Measurements from ENCODE around the gene EXOC3L1. TPM values are rescaled to one million over a fixed set of nuclear protein-coding genes. Genes with fewer than 3 reads are reported as not detected.

EXOC3L1 gene
- total and polyA plus RNA-seq, 2 of the 13 experiments (the other 11 are each of a cell fraction or from before 2014, with no cell fraction given) = 0.12 TPM; not detected in 1

DNA sequence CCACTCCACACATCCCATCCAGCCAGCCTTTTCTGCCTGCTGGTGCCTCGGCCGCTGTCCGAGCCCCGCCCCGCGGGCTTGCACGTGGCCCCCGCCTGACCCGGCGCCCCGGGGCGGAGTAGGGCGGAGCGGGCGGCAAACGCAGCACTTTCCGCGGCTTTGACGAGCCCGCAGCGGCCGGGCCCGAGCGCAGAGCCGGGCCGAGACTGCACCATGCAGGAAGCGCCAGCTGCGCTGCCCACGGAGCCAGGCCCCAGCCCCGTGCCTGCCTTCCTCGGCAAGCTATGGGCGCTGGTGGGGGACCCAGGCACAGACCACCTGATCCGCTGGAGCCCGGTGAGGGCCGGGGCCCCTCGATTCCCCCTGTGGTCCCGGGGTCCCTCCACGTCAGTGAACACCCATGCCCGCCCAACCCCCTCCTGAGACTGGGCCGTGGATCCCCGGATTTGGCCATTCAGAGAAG is 25.3 kb downstream of the EXOC3L1 start, which contains the start of gene HSF4 (continued):
- TF ChIP-seq ZNF878 (CRISPR knock-in tag; IDR thresholded peaks at IDR 0.05) = no peak
- TF ChIP-seq MAFF (IDR thresholded peaks at IDR 0.05; ENCODE audit: low read depth, low read length) = no peak
- TF ChIP-seq ZBTB20 (CRISPR knock-in tag; IDR thresholded peaks at IDR 0.05; ENCODE audit: borderline replicate concordance, low read depth) = no peak
- no peak for TF ChIP-seq ZNF382 (CRISPR knock-in tag; IDR thresholded peaks at IDR 0.05; ENCODE audit: borderline replicate concordance)
- TF ChIP-seq RARG (CRISPR knock-in tag; IDR thresholded peaks at IDR 0.05; ENCODE audit: low read depth) = no peak
- TF ChIP-seq ZMYM3 (CRISPR knock-in tag; IDR thresholded peaks at IDR 0.05) = no peak
- 0 out of 2 replicates have a peak, but pooled peaks have one; percentile 50 for TF ChIP-seq FOXC1 (CRISPR knock-in tag; IDR thresholded peaks at IDR 0.05; ENCODE audit: borderline replicate concordance)
- TF ChIP-seq ZNF670 (CRISPR knock-in tag; IDR thresholded peaks at IDR 0.05; ENCODE audit: borderline replicate concordance) = peak; percentile 57; the same call in 1 of the 2 replicates
- TF ChIP-seq ONECUT2 (CRISPR knock-in tag; IDR thresholded peaks at IDR 0.05) = peak; percentile 52; the same call in 1 of the 2 replicates
- TF ChIP-seq, protein P1, sequence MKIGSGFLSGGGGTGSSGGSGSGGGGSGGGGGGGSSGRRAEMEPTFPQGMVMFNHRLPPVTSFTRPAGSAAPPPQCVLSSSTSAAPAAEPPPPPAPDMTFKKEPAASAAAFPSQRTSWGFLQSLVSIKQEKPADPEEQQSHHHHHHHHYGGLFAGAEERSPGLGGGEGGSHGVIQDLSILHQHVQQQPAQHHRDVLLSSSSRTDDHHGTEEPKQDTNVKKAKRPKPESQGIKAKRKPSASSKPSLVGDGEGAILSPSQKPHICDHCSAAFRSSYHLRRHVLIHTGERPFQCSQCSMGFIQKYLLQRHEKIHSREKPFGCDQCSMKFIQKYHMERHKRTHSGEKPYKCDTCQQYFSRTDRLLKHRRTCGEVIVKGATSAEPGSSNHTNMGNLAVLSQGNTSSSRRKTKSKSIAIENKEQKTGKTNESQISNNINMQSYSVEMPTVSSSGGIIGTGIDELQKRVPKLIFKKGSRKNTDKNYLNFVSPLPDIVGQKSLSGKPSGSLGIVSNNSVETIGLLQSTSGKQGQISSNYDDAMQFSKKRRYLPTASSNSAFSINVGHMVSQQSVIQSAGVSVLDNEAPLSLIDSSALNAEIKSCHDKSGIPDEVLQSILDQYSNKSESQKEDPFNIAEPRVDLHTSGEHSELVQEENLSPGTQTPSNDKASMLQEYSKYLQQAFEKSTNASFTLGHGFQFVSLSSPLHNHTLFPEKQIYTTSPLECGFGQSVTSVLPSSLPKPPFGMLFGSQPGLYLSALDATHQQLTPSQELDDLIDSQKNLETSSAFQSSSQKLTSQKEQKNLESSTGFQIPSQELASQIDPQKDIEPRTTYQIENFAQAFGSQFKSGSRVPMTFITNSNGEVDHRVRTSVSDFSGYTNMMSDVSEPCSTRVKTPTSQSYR (CRISPR knock-in tag; IDR thresholded peaks at IDR 0.05; ENCODE audit: borderline replicate concordance) = peak; percentile 50; the same call in 1 of the 2 replicates
- no peak for TF ChIP-seq ZNF335 (CRISPR knock-in tag; IDR thresholded peaks at IDR 0.05)
- TF ChIP-seq ARNT2 (CRISPR knock-in tag; IDR thresholded peaks at IDR 0.05; ENCODE audit: low read depth) = peak; percentile 94
- 0 out of 2 replicates have a peak, but pooled peaks have one; percentile 70 for TF ChIP-seq REL (CRISPR knock-in tag; conservative IDR thresholded peaks at IDR 0.05)
- TF ChIP-seq, protein P2, sequence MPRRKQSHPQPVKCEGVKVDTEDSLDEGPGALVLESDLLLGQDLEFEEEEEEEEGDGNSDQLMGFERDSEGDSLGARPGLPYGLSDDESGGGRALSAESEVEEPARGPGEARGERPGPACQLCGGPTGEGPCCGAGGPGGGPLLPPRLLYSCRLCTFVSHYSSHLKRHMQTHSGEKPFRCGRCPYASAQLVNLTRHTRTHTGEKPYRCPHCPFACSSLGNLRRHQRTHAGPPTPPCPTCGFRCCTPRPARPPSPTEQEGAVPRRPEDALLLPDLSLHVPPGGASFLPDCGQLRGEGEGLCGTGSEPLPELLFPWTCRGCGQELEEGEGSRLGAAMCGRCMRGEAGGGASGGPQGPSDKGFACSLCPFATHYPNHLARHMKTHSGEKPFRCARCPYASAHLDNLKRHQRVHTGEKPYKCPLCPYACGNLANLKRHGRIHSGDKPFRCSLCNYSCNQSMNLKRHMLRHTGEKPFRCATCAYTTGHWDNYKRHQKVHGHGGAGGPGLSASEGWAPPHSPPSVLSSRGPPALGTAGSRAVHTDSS (CRISPR knock-in tag; conservative IDR thresholded peaks at IDR 0.05) = 0 out of 2 replicates have a peak, but pooled peaks have one; percentile 58
- TF ChIP-seq, protein P3, sequence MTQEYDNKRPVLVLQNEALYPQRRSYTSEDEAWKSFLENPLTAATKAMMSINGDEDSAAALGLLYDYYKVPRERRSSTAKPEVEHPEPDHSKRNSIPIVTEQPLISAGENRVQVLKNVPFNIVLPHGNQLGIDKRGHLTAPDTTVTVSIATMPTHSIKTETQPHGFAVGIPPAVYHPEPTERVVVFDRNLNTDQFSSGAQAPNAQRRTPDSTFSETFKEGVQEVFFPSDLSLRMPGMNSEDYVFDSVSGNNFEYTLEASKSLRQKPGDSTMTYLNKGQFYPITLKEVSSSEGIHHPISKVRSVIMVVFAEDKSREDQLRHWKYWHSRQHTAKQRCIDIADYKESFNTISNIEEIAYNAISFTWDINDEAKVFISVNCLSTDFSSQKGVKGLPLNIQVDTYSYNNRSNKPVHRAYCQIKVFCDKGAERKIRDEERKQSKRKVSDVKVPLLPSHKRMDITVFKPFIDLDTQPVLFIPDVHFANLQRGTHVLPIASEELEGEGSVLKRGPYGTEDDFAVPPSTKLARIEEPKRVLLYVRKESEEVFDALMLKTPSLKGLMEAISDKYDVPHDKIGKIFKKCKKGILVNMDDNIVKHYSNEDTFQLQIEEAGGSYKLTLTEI (CRISPR knock-in tag; conservative IDR thresholded peaks at IDR 0.05) = no peak
- TF ChIP-seq HNF4A (CRISPR knock-in tag; IDR thresholded peaks at IDR 0.05) = peak; percentile 38; the same call in 1 of the 2 replicates
- TF ChIP-seq, protein P4, sequence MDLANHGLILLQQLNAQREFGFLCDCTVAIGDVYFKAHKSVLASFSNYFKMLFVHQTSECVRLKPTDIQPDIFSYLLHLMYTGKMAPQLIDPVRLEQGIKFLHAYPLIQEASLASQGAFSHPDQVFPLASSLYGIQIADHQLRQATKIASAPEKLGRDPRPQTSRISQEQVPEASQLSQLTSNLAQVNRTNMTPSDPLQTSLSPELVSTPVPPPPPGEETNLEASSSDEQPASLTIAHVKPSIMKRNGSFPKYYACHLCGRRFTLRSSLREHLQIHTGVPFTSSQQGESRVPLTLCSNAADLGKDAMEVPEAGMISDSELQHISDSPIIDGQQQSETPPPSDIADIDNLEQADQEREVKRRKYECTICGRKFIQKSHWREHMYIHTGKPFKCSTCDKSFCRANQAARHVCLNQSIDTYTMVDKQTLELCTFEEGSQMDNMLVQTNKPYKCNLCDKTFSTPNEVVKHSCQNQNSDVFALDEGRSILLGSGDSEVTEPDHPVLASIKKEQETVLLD (CRISPR knock-in tag; IDR thresholded peaks at IDR 0.05; ENCODE audit: low read depth) = peak; percentile 89
- TF ChIP-seq FOXO1 (CRISPR knock-in tag; IDR thresholded peaks at IDR 0.05) = no peak; the same call in 1 of the 2 replicates
- TF ChIP-seq ZNF256 (CRISPR knock-in tag; conservative IDR thresholded peaks at IDR 0.05) = 0 out of 2 replicates have a peak, but pooled peaks have one; percentile 65
- no peak for TF ChIP-seq ZEB1 (IDR thresholded peaks at IDR 0.05; ENCODE audit: insufficient replicate concordance, low read depth)
- TF ChIP-seq MTF1 (CRISPR knock-in tag; IDR thresholded peaks at IDR 0.05) = peak; percentile 78; the same call in 1 of the 2 replicates
- peak; percentile 80 for TF ChIP-seq MED8 (CRISPR knock-in tag; IDR thresholded peaks at IDR 0.05; ENCODE audit: insufficient replicate concordance)
- no peak for TF ChIP-seq ZNF577 (CRISPR knock-in tag; IDR thresholded peaks at IDR 0.05; ENCODE audit: borderline replicate concordance, low read depth)

All from HepG2 (cell line).